Mesenchymal stem cell (in vitro differentiated cells and primary cell): ENCODE measurements around the gene KCTD11.
"Not testable (repeated sequence)": the region's sequence is repeated elsewhere in the genome, so short reads cannot be mapped to it uniquely, and the experiment has no call there.

Source experiments
- DNase-seq: peaks from one replicate; pipeline ENCODE4 v3.0.0-alpha.2; 2013
- H2AFZ ChIP-seq: one replicate; pipeline ENCODE4 v1.6.1; 2013; ENCODE audit warnings: low read depth, mild to moderate bottlenecking, control low read depth, inconsistent platforms, low read length, moderate library complexity
- H2AK5ac ChIP-seq: 2 replicates; pipeline ENCODE4 v1.6.1; 2013; ENCODE audit warnings: low read length, moderate library complexity, mild to moderate bottlenecking, inconsistent platforms; ENCODE audit not compliant: severe bottlenecking
- H2BK120ac ChIP-seq: one replicate; pipeline ENCODE4 v1.6.1; 2013; ENCODE audit warnings: low read depth, mild to moderate bottlenecking, inconsistent platforms, low read length, moderate library complexity
- H2BK12ac ChIP-seq, 2 experiments: one replicate each; pipeline ENCODE4 v1.6.1; 2013; ENCODE audit warnings: inconsistent platforms in 2 of 2, low read length in 2 of 2, mild to moderate bottlenecking in 2 of 2, moderate library complexity in 2 of 2, control low read depth in 1 of 2
- H2BK15ac ChIP-seq: one replicate; pipeline ENCODE4 v1.6.1; 2013; ENCODE audit warnings: mild to moderate bottlenecking, low read depth, inconsistent platforms; ENCODE audit not compliant: poor library complexity, severe bottlenecking
- H2BK5ac ChIP-seq: 2 replicates; pipeline ENCODE4 v1.6.1; 2013; ENCODE audit warnings: low read depth, mild to moderate bottlenecking, low read length, control low read depth, inconsistent platforms; ENCODE audit not compliant: poor library complexity, severe bottlenecking
- H3K14ac ChIP-seq, 2 experiments: one replicate each; pipeline ENCODE4 v1.6.1; 2013; ENCODE audit warnings: inconsistent platforms in 2 of 2, low read length in 2 of 2, control low read depth in 1 of 2, mild to moderate bottlenecking in 1 of 2, moderate library complexity in 1 of 2
- H3K18ac ChIP-seq, 2 experiments: one replicate each; pipeline ENCODE4 v1.6.1; 2013; ENCODE audit warnings: inconsistent platforms in 2 of 2, low read length in 2 of 2, control low read depth in 1 of 2, low read depth in 1 of 2, mild to moderate bottlenecking in 1 of 2
- H3K23ac ChIP-seq, 2 experiments: one replicate each; pipeline ENCODE4 v1.6.1; 2013; ENCODE audit warnings: inconsistent platforms in 2 of 2, low read length in 2 of 2, mild to moderate bottlenecking in 2 of 2, moderate library complexity in 2 of 2, control low read depth in 1 of 2
- H3K27ac ChIP-seq: 2 replicates; pipeline ENCODE4 v1.5.1; 2013; ENCODE audit warnings: mild to moderate bottlenecking, moderate library complexity, low read length, control low read depth, inconsistent platforms; ENCODE audit not compliant: poor library complexity, severe bottlenecking
- H3K27me3 ChIP-seq, 2 experiments: 2 replicates each; pipeline versions ENCODE4 v1.6.1 to v1.7.0; 2013; ENCODE audit warnings: low read length in 2 of 2, mild to moderate bottlenecking in 2 of 2, moderate library complexity in 2 of 2, control low read depth in 1 of 2, inconsistent platforms in 1 of 2; ENCODE audit not compliant: control insufficient read depth in 1 of 2, insufficient read depth in 1 of 2
- H3K36me3 ChIP-seq, 2 experiments: 2 replicates each; pipeline versions ENCODE4 v1.6.1 to v1.7.0; 2013; ENCODE audit warnings: low read length in 2 of 2, control low read depth in 1 of 2, inconsistent platforms in 1 of 2, low read depth in 1 of 2, mild to moderate bottlenecking in 1 of 2; ENCODE audit not compliant: insufficient read depth in 2 of 2, control insufficient read depth in 1 of 2
- H3K4ac ChIP-seq, 2 experiments: one replicate each; pipeline ENCODE4 v1.6.1; 2013; ENCODE audit warnings: inconsistent platforms in 2 of 2, low read length in 2 of 2, mild to moderate bottlenecking in 2 of 2, moderate library complexity in 2 of 2, control low read depth in 1 of 2, low read depth in 1 of 2
- H3K4me1 ChIP-seq: 2 replicates; pipeline ENCODE4 v1.6.1; 2013; ENCODE audit warnings: low read depth, low read length, control low read depth; ENCODE audit not compliant: control insufficient read depth, insufficient read depth
- H3K4me2 ChIP-seq: 2 replicates; pipeline ENCODE4 v1.6.1; 2013; ENCODE audit warnings: low read length, mild to moderate bottlenecking, inconsistent platforms; ENCODE audit not compliant: poor library complexity, severe bottlenecking
- H3K4me3 ChIP-seq, 2 experiments: 2 replicates each; pipeline versions ENCODE4 v1.5.1 to v1.7.0; 2013; ENCODE audit warnings: low read length in 2 of 2, mild to moderate bottlenecking in 2 of 2, control low read depth in 1 of 2, low read depth in 1 of 2; ENCODE audit not compliant: insufficient read depth in 1 of 2
- H3K79me1 ChIP-seq: replicated peaks from 2 replicates; pipeline ENCODE4 v1.6.1; 2013; ENCODE audit warnings: mild to moderate bottlenecking, control low read depth, low read length, inconsistent platforms; ENCODE audit not compliant: poor library complexity, severe bottlenecking
- H3K9ac ChIP-seq: 2 replicates; pipeline ENCODE4 v1.7.0; 2013; ENCODE audit warnings: mild to moderate bottlenecking, low read length, moderate library complexity
- H3K9me3 ChIP-seq: 2 replicates; pipeline ENCODE4 v1.7.0; 2013; ENCODE audit warnings: mild to moderate bottlenecking, low read length; ENCODE audit not compliant: control insufficient read depth
- H4K8ac ChIP-seq: one replicate; pipeline ENCODE4 v1.6.1; 2013; ENCODE audit warnings: inconsistent platforms, mild to moderate bottlenecking, low read length, moderate library complexity
- H4K91ac ChIP-seq: one replicate; pipeline ENCODE4 v1.6.1; 2013; ENCODE audit warnings: mild to moderate bottlenecking, low read length, inconsistent platforms
- WGBS: methylation state at CpG from one replicate; pipeline ENCODE4 v1.1.7; 2013; ENCODE audit warnings: mixed read lengths; 5-methylcytosine and 5-hydroxymethylcytosine counted together

KCTD11 gene

DNA sequence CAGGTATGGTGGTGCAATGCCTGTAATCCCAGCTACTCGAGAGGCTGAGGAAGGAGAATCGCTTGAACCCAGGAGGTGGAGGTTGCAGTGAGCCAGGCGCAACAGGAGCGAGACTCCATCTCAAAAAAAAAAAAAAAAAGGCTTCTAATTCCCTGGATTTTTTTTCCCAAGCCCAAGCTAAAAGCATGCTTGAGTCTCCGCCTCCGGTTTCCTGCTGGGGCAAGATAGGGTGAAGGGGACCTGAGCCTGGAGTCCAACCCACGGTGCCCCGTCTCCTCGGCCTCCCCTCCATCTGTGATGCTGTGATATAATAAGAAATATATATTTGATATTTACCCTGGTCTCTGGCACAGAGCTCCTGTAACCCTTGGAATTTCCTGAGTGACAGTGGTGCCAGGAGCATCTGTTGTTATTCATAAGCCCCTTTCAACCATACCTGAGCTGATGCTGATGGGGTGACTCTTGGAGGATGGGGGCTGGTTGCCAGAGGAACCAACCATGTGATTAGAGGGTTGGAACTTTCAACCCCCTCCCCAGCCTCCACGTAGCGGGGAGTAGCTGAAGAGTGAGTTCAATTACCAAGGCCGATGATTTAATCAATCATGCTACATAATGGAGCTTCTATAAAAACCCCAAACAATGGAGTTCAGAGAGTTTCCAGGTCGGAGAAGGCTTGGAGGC is 16.1 kb downstream of the KCTD11 start:
- WGBS = 83% methylated on average over 7 of the region's 13 CpGs
- no peak overlapping the region for H3K4ac ChIP-seq
- H2BK5ac ChIP-seq = no peak overlapping the region
- no peak for DNase-seq
- no peak overlapping the region for H2AFZ ChIP-seq
- H3K4me1 ChIP-seq = no peaks in the 10 kb centered on the region
- no peak overlapping the region for H3K9ac ChIP-seq
- no peak overlapping the region for H3K4me2 ChIP-seq
- no peak overlapping the region for H2BK15ac ChIP-seq
- H3K14ac ChIP-seq = no peak overlapping the region
- H4K8ac ChIP-seq = no peak overlapping the region
- H2AK5ac ChIP-seq = no peak overlapping the region
- no peaks in the 10 kb centered on the region for H3K9me3 ChIP-seq
- no peak overlapping the region for H3K27ac ChIP-seq
- H3K79me1 ChIP-seq = no peaks in the 10 kb centered on the region
- peaks cover 20% of the 10 kb centered on the region in 2 experiments for H3K27me3 ChIP-seq
- no peak overlapping the region for H3K18ac ChIP-seq
- H3K4me3 ChIP-seq = no peak overlapping the region
- H2BK120ac ChIP-seq = no peak overlapping the region
- no peak overlapping the region for H4K91ac ChIP-seq
- H3K36me3 ChIP-seq = no peaks in the 10 kb centered on the region
- H2BK12ac ChIP-seq = no peak overlapping the region
- no peak overlapping the region for H3K23ac ChIP-seq

DNA sequence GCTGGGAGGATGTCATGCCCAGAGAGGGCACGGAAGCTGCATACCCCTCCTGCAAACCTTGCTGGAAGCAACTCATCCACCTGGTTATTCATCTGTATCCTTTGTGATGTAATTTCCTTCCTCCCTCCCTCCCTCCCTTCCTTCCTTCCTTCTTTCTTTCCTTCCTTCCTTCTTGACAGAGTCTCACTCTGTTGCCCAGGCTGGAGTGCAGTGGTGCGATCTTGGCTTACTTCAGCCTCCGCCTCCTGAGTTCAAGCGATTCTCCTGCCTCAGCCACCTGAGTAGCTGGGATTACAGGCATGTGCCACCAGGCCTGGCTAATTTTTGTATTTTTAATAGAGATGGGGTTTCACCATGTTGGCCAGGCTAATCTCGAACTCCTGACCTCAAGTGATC is 16.6 kb downstream of the KCTD11 start:
- not testable (repeated sequence) for H3K14ac ChIP-seq, H3K4me2 ChIP-seq, H2BK12ac ChIP-seq, H2AK5ac ChIP-seq, H2BK120ac ChIP-seq, H2BK5ac ChIP-seq, H3K18ac ChIP-seq, H2AFZ ChIP-seq, H3K27ac ChIP-seq, DNase-seq, H3K9me3 ChIP-seq, H3K4ac ChIP-seq, H4K91ac ChIP-seq, H3K36me3 ChIP-seq, H3K79me1 ChIP-seq, H3K4me3 ChIP-seq, H2BK15ac ChIP-seq, H4K8ac ChIP-seq, H3K9ac ChIP-seq, H3K23ac ChIP-seq, H3K4me1 ChIP-seq
- peaks cover 20% of the 10 kb centered on the region in 2 experiments for H3K27me3 ChIP-seq
- 94% methylated on average over 5 of the region's 5 CpGs for WGBS

DNA sequence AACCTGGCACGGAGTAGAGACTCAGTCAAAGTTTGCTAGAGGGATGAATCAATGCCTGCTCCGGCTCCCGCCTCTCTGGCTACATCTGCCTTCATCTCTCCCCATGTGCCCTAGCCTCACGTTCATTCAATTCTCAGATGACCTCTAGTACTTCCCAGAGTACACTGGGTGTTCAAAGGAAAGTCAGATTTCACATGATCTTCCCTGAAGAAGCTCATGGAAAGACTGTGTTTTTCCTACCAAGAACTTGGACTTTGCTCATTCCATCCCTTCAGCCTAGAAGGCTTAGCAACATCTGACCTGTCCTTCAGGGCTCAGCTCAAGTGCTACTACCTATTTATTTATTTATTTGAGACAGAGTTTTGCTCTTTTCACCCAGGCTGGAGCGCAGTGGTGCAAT is 17.9 kb downstream of the KCTD11 start:
- Histone ChIP-seq H3K4me1 (no peaks in the 10 kb centered on the region), H3K18ac (no peak overlapping the region), H3K9ac (no peak overlapping the region), H2BK12ac (no peak overlapping the region), H2AK5ac (no peak overlapping the region), H3K23ac (no peak overlapping the region), H2BK5ac (no peak overlapping the region), H2BK120ac (no peak overlapping the region), H3K36me3 (no peaks in the 10 kb centered on the region), H4K91ac (no peak overlapping the region), H2AFZ (no peak overlapping the region), H3K4ac (no peak overlapping the region), H4K8ac (no peak overlapping the region), H3K79me1 (no peaks in the 10 kb centered on the region), H3K27ac (no peak overlapping the region), H3K9me3 (no peaks in the 10 kb centered on the region), H3K4me3 (no peak overlapping the region), H3K14ac (no peak overlapping the region), H3K4me2 (no peak overlapping the region), H3K27me3 (peaks cover 20% of the 10 kb centered on the region in 2 experiments), H2BK15ac (no peak overlapping the region)
- DNase-seq = no peak
- 85% methylated on average over 5 of the region's 5 CpGs for WGBS

DNA sequence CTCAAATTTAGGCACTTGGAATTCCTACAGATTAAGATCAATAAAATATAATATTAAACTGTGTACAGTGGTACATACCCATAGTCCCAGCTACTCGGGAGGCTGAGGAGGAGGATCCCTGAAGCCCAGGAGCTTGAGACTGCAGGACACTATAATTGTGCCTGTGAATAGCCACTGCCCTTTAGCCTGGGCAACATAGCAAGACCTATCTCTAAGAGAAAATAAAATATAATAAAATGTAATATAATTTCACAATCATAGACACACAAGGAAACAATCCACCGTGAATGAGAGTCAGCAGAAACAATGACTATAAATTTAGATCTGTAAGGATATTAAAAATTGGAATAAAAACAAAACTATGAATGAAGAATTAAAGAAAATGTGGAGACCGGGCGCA is 18.9 kb downstream of the KCTD11 start:
- H2BK120ac ChIP-seq = no peak overlapping the region
- H2BK12ac ChIP-seq = no peak overlapping the region
- H3K23ac ChIP-seq = no peak overlapping the region
- no peaks in the 10 kb centered on the region for H3K36me3 ChIP-seq
- no peak overlapping the region for H2AK5ac ChIP-seq
- H2BK5ac ChIP-seq = no peak overlapping the region
- H3K4ac ChIP-seq = no peak overlapping the region
- no peak overlapping the region for H3K4me2 ChIP-seq
- H2AFZ ChIP-seq = no peak overlapping the region
- no peak overlapping the region for H3K14ac ChIP-seq
- 82% methylated on average over 3 of the region's 4 CpGs for WGBS
- no peaks in the 10 kb centered on the region for H3K4me1 ChIP-seq
- H4K91ac ChIP-seq = no peak overlapping the region
- H3K27ac ChIP-seq = no peak overlapping the region
- no peak for DNase-seq
- H3K18ac ChIP-seq = no peak overlapping the region
- H3K4me3 ChIP-seq = no peak overlapping the region
- no peak overlapping the region for H3K9ac ChIP-seq
- H2BK15ac ChIP-seq = no peak overlapping the region
- H3K79me1 ChIP-seq = no peaks in the 10 kb centered on the region
- no peaks in the 10 kb centered on the region for H3K9me3 ChIP-seq
- H3K27me3 ChIP-seq = peaks cover 20% of the 10 kb centered on the region in 2 experiments
- H4K8ac ChIP-seq = no peak overlapping the region
